Measurements from ENCODE around the gene OR2A14.
"Not testable (repeated sequence)": the region's sequence is repeated elsewhere in the genome, so short reads cannot be mapped to it uniquely, and the experiment has no call there.

Gene OR2A14

GRCh38 chr7:144158861-144159260 lies 35.9 kb downstream of the OR2A14 start:
- no peak for DNase-seq (ENCODE audit: low spot score)

GRCh38 chr7:144164784-144165183 lies 41.8 kb downstream of the OR2A14 start:
- DNase-seq (ENCODE audit: low spot score), result no peak

- not testable (repeated sequence) for DNase-seq (ENCODE audit: low spot score)
Measured at GRCh38 chr7:144171594-144172350, 48.8 kb downstream of the OR2A14 start.

GRCh38 chr7:144174613-144175012 lies 51.6 kb downstream of the OR2A14 start:
- DNase-seq (ENCODE audit: low spot score), result no peak

GRCh38 chr7:144178380-144179164 lies 55.6 kb downstream of the OR2A14 start:
- not testable (repeated sequence) for DNase-seq (ENCODE audit: low spot score)

- not testable (repeated sequence) for DNase-seq (ENCODE audit: low spot score)
Measured at GRCh38 chr7:144179165-144179479, 56.1 kb downstream of the OR2A14 start.
